Stimulated activated naive CD8-positive, alpha-beta T cell treated with anti-CD3 and anti-CD28 coated beads, Interleukin-15, Interleukin-2, amounts not matched to agents 100 U/mL and 50 U/mL, for 24 hours (primary cell): ENCODE results near the gene CD93.

Experiments used
- ATAC-seq: fragments of 150-1000 bp; cut with Tn5 transposase; one replicate; pipeline ENCODE4 v1.10.0; 2021
- DNase-seq: peaks from one replicate; pipeline ENCODE4 v3.0.0; 2021

CD93 gene

DNA sequence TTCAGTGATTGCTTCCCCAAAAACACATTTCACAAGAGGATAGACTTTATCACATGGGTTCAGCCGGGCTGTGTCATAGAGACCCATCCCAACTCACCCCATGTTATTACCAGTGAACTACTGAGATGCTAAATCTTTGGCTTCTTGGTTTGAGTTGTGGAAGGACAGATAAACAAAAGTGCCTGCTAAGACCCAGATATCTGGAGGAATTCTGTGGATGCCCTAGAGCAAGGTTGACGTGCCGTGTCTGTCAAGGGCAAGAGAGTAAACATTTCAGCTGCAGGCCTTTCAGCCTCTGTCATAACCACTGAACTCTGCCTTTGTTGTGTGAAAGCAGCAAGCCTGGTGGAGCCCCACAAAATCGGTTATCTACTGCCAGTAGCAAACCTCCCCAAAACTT is 25.5 kb downstream of the CD93 start:
- DNase-seq (no peak), ATAC-seq (no peak)

DNA sequence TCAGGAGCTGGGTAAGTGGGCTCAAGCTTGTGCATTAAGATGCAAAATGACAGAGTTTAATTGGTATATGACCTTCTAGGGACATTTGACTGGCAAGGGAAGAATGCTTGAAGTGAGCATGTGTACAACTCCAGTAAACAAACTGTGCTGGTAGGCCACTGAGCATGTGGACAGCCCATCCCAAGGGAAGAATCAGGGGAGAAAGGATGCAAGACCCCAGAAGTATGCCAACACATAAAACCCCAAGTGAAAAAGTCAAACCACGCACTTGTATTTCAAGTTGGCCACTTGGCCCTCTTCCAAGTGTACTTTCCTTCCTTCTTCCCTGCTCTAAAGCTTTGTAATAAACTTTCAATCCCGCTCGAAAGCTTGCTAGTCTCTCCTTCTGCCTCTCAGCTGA is 26.3 kb downstream of the CD93 start:
- ATAC-seq, result no peak
- DNase-seq, result no peak

DNA sequence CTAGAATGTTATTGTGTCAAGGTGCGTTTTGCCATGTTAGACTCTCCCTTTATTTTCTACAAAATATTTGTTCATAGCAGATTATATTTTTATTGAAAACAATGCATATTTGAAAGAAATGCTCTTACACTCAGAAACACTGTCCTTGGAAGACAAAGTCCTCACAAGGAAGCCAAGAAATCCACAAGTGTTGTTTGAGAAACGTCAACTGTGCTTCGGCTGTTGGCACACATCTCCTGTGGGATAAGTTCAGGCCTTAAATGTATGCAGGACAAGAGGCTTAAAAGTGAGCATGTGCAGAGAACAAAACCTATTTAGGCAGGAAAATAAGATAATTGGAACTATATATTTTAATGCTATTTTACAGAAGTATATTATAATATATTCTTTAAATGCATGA is 27.1 kb downstream of the CD93 start:
- ATAC-seq (no peak), DNase-seq (no peak)

DNA sequence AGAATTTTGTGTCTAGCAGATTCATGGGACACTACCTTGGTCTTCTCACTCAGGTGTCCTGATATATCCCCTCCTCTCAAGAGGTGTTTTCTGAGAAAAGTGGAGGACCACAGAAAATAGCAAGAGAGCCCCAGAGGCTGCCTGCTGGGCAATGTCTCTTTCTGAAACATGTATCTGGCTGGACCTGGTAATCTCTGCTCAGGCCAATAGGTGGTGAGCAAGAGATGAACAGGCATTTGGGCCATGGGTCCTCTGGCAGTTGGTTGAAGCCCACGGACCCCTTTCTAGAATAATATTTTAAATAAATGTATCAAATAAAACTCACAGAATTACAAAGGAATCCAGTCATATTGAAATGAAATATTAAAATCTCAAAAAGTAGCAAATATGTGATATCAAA is 27.9 kb downstream of the CD93 start:
- no peak for ATAC-seq
- DNase-seq, result no peak

DNA sequence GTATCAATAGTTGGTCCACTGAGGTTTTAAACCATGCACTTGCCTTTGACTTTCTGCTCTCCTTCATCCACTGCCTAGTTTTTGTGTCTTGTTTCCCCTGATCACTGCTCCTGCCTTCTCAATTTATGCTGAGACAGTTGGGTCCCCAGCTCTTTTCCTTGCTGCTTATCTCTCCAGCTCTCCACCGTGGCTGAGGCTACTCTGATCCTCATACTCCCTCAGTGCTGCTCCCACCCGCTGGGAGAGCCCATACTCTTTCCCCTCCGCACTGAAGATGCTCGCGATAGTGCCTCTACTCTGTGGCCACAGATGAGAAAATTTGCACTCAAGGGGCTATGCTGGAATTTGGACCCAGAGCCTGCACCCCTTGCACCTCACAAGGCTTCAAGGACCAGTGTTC is 33.2 kb downstream of the CD93 start:
- DNase-seq (no peak), ATAC-seq (no peak)

DNA sequence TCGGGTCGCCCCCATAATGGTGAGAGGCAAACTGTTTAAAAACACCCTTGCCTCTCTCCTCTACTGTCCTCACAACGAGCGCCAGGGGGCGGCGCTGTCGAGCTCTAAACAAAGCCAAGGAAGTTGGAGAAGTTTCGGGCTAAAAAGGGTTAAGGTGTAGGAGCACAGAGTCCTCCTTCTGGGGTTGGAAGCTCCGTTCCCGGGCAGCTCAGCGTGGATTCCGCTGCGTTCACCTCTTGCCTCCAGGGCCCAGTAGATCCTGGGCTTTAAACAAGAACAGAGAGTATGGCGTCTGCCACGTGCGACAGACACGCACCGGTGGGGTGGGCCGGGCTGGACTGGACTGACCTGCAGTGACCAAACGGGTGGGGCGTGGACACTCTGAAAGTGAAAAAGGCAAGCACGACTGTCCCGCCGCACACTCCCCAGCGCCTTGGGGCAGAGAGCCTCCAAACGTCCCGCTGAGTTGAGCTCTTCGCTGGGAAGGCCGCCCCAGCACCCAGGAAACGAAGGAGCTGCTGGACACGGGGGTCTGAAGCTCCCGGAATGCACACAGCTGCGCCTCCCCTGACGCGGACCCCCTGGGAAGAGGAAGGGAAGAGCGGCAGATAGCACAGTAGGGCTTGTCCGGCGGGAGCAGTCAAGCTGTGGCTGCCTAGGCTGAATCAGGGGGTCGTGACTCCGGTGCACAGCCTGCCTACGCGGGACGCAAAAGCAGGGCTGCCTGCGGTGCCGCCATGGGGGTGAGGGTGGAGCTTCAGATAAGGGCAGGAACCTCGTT is 35.1 kb downstream of the CD93 start:
- ATAC-seq (no peak), DNase-seq (peak; percentile 44)

DNA sequence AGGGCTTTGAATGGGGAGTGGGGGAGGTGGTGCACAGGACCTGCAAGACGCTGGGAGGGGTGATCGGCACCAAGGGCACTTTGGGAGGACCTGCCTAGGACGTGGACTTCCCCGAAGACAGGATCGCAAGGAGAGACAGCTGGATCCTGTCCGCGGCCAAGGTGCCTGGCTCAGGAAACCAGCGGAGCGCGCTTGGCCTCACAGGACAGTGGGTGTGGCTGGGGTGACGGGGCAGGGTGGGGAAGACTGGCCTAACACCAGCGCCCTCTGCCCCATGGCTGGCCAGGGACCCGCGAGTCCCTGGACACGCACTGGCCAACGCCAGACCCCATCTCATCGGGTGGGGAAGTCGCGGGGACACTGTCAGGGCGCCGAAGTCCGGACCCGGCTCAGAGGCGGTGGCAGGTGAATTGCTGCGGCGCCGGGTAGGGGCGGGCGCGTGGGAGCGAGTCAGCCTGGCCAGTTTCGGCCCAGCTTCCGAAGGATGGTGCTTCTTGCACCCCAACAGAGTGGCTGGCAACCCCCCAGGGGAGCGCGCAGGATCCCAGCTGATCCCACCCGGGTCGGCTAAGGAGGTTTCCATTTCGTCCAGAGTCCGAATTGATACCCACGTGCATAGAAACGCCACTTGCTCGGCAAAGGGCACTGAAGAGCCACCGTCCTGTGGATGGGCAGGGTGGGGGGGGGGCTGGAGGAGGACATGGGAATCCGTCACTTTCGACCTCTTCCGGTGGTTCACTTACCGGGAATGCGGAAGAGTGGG is 35.9 kb downstream of the CD93 start:
- DNase-seq, result no peak
- no peak for ATAC-seq

DNA sequence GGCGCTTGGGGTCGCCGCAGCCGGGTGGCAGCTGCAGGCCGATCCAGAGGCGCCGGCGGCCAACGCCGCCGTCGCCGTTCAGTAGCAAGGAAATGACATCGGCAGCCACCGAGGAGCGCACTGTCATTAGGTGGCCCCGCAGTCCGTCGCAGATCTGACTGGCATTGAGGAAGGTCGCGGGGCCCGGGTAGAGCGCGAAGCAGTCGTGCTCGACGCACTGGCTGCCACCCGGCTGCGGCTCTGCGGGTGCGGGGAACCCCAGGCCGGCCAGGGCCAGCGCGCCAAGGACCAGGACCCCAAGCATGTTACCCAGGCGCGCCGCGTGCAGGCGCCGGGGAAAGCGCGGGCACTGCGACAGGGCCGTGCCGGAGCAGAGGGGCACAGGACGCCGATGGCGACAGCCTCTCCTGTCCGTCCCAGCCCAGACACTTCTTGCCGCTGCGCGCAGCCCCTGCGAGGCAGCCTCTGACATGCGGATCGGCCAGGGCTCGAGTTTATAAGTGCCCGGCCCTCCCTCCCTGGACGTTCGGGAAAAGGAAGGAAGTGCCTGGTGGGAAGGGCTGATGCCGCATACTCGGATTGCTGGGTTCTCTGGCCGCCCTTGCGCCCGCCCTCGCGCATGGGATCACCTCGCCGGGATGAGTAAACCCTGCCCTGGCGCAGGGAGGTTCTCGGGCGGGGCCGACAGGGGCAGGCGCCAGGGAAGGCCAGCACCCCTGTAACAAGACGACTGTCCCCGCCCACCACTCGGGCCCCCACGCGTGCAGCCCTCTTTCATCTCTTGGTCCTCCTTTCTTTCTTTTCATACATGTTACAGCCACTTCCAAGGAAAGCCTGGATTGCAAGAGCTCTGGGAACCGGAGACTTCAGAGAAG is 36.7 kb downstream of the CD93 start, which contains the start of gene THBD:
THBD (minus strand) TSS at position 472 of the 875 bp plus-strand sequence; CDS start at position 304, 168 bp downstream.
- ATAC-seq (no peak), DNase-seq (peak; percentile 8)

DNA sequence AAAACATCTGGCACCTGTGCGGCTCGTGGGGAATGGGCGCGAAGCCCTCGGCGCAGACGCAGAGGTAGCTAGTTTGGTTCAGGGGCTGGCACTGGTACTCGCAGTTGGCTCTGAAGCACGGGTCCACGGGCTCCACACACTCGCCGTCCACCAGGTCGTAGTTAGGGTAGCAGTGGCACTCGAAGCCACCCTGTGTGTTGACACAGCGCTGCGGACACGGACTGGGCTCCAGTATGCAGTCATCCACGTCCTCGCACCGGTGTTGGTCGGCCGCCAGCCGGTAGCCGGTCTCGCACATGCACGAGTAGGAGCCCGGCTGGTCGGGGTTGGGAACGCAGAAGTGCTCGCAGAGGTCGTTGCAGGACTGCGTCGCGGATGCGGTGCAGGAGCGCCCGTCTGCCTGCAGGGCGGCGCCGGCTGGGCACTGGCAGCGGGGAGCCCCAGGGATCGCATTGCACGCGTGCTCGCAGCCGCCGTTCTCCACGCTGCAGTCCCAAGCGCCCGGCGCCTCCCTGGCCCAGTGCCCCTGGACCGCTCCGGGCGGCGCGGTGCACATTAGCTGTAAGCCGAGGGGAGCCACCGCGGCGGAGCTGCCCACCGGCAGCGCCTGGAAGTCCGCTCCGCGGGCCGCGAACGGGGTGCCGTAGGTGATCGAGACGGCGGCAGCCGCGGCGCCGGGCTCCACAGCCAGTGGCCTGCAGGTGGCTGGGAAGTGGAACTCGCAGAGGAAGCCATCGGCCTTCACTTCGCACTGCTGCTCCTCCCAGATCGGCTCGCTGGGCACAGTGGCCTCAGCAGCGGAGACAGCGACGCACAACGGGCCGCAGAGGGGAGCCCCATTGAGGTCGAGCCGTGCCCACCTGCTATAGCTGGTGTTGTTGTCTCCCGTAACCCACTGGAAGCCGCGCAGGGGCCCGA is 37.6 kb downstream of the CD93 start:
- peak; percentile 36 for DNase-seq
- ATAC-seq, result peak; percentile 61

DNA sequence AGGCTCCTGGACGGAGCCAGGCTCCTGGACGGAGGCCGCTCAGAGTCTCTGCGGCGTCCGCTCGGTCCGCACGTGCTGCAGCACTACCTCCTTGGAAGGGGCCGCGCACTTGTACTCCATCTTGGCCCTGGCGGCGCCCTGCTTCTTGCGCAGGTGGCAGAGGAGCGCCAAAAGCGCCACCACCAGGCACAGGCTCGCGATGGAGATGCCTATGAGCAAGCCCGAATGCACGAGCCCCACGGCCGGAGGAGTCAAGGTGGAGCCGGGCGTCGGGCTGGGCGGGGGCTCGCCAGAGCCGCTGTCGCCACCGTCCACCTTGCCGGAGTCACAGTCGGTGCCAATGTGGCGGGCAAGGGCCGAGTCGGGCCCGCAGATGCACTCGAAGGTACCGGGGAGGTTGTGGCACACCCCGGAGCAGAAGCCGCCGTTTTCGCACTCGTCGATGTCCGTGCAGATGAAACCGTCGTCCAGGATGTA is 38.3 kb downstream of the CD93 start:
- no peak for ATAC-seq
- no peak for DNase-seq

DNA sequence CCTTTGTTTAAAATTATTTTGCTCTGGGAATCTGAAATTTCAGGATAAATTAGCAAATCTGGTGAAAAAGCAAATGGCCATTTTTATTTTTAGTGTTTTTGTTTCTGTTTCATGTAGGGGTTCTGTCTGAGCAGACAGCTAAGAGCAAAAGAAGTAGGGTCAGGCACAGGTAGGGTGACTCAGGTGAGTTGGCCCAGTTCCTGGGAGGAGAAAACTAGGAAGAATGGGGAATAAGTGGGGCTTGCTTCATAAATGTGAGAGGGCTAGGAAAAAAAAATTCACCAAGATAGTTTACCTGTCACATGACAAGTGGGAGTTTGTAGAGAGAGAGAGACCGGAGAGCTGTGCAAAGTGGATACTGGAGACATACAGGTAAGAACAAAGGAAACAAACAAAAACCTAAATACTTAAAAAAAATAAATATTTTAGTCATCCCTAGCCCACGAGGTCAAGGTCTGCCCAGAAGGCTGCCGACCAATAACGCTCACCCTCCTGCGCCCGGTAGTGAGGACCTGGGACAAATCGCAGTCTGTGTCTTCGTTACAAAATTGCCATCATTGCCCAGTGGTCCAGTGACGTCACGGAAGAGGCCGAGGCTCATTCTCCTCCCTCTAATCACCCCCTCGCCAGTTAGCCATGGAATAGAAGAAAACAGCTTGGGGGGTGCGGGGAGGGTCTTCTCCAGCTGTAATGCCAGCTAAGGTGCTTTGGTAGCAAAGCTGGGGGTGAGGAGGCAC is 39.0 kb downstream of the CD93 start:
- DNase-seq (no peak), ATAC-seq (no peak)

DNA sequence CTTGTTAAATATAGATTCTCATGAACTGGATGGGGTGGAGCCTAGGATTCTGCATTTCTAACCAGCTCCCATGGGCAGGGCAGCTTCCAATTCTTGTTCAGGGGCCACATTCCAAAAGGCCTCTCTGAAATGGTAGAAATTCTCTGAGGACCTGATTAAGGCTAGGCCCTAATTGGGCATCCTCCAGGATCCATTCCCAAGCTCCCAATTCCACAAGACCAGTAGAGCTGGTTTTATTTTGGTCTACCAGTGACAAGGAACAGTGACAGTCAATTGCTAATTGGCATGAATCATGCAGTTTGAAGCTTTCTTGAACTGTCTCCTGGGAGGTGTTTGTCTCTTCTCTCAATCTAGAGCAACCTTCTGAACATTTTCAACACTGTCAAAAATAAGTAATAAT is 39.7 kb downstream of the CD93 start:
- DNase-seq (no peak), ATAC-seq (no peak)

DNA sequence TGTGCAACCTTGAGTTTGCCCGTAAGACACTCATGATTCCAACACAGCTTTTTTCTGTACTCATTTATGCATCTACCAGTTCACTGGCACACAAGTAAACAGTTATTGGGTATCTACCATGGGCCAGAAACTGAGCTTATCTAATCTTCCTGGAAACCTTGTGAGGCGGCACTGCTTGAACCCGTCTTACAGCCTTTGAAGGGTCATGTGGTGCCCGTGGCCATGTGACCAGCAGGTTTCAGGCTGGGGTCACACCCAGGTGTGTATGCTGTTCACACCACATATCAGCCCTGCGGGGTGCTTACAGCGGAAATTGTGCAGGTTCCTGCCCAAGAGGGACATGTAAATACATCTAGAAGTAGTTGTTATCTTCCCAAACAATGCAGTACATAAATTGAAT is 42.7 kb downstream of the CD93 start:
- DNase-seq (no peak), ATAC-seq (no peak)

DNA sequence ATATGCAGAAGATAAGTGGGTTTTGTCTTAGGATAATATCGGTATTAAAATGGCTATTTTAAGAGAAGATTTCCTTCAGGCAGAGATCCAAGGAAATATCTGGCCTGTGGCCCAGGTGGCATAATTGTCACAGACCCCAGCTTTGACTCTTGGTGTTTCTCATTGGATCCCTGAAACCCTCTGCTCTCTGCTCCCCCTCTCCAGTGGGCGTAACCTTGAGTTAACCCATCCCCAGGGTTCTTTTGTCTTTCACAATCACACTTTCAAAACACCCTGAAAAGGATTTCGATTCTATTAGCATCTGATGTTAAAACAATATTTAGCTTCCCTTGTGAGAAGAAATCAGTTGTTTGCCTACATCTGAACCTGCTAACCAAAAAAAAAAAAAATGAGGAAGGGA is 43.9 kb downstream of the CD93 start:
- no peak for ATAC-seq
- DNase-seq, result no peak

DNA sequence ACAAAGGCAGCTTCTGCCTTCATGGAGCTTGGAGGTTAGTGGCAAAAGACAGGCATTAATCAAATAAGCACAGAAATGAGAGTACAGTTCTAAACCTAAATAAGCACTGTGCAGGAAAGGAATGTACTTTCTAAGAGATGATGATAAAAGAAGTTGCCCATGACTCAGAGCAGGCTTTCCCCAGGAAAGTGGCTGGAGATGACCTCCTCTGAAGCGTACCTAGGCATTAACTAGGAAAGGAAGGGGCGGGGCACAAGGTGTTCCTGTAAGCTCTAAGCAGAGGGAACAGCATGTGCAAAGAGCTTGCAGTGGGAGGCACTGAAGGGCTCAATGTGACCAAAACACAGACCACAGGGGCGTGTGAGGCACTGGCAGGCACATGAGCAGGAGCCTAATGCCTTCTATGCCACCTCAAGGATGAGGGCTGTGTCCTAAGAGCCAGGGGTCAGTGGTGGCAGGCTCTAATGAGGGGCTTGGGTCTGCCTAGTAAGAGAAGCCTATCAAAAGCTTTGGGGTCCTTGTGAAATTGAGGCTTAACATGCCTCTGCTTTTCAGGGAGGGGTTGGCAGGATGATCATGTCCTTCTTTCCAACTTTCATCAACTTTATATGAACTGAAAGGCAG is 46.1 kb downstream of the CD93 start:
- no peak for ATAC-seq
- DNase-seq, result no peak

DNA sequence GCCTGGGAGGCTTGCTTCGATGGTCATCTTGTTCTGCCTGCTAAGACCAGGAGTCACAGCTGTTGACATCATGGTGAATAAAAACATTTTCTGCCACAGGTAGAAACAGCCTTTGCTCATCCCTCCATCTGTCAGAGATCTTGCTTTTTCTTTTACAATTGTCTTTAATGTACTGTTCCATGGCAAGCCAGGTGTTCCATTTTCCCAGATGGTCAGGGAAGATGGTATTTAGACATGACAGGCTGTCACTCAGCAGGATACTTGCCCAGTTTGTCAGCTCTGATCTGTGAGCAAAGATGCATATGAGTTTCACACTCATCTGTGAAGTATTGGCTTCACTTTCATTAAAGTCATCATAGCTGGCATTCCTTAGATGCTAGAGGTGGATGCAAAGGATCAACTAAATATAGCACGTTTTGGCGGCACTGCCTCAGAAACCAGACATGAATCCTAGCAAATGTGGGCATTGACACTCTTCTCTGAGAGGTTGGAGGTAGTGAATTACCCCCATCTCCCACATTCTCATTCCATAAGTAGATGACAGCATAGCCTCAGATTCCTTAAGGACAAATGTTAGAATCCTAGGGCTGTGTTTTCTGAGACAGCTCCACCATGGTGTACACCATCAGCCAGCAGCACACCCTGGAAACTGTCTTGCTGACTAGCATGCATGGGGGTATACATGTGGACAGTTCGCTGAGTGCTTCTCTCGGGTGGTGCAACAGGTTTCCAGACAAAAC is 46.8 kb downstream of the CD93 start:
- no peak for ATAC-seq
- no peak for DNase-seq

DNA sequence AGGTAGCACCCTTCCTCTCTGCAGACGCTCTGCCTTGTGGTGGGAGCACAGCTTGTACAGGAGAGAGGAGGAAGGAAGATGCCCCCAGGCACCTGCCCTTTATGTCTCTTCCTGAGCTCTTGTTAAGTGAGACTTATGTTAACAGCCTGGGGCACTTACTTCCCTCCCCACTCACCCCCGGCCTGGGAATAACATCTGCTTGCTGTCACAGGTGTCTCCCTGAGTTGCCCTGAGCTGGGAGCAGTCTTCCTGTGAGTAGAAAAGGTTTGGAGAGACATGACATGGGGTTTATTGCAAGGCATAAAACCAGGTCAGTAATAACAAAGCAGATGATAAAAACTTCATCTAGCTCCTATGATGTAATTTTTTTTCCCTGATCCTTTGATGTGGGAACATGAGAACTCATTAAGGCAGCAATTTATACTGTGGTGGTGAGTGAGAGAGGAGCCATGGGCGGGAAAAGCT is 49.1 kb downstream of the CD93 start:
- ATAC-seq, result no peak
- no peak for DNase-seq

DNA sequence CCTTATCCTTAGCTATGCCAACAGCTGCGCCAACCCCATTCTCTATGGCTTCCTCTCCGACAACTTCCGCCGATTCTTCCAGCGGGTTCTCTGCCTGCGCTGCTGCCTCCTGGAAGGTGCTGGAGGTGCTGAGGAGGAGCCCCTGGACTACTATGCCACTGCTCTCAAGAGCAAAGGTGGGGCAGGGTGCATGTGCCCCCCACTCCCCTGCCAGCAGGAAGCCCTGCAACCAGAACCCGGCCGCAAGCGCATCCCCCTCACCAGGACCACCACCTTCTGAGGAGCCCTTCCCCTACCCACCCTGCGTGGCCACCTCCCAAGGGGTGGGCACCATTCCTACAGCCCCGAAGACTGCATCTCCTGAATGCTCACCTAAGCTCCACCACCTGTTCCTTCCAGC is 49.8 kb downstream of the CD93 start:
- DNase-seq (no peak), ATAC-seq (no peak)

DNA sequence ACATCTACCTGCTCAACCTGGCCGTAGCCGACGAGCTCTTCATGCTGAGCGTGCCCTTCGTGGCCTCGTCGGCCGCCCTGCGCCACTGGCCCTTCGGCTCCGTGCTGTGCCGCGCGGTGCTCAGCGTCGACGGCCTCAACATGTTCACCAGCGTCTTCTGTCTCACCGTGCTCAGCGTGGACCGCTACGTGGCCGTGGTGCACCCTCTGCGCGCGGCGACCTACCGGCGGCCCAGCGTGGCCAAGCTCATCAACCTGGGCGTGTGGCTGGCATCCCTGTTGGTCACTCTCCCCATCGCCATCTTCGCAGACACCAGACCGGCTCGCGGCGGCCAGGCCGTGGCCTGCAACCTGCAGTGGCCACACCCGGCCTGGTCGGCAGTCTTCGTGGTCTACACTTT is 50.4 kb downstream of the CD93 start:
- DNase-seq (no peak), ATAC-seq (no peak)
